ENCODE data around the gene PPM1A.
A peak's percentile ranks its signal among the peaks of the same experiment; 100 is the strongest.
"Not testable (repeated sequence)": the region's sequence is repeated elsewhere in the genome, so short reads cannot be mapped to it uniquely, and the experiment has no call there.

The PPM1A gene

DNA sequence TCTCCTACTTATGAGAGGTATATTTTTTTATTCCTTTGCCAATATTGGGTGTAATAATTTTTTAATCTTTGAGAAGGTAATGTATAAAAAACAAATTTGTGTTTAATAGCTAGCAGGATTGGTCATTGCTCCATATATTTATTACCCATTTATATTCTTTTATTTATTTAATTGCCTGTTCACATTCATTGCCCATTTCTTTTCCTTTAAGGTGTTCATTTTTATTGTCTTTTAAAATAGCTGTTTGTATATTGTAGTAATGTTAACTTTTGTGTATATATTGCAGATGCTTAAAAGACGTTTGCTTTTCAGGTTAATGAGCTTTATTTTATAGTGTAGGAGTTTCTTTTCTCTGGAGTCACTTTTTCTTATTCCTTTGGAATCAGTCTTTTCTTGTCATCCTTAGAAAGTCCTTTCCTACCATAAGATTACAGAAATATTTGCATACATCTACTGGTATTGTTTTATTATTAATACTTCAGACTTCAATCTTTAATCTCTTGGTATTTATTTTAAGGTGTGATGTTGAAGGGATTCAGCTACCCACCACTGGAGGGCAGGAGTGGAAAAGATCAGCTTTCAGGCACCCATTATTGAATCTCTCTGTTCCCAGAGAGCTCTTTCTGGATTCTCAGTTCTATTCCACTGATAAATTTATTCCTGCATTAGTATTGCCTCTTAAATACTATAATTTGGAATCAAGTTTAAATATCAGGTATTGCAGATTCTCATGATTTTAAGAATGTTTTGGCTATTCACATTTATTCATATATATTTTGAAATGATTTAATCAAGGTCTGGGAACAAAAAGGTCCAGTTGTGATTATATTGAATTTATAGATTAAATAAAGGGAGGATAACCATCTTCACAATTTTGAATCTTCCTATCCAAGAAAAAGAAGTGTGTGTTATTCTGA, 17.3 kb downstream of the PPM1A start:
- DNase-seq (ENCODE audit: low read depth in 2 of 2) = no peak

DNA sequence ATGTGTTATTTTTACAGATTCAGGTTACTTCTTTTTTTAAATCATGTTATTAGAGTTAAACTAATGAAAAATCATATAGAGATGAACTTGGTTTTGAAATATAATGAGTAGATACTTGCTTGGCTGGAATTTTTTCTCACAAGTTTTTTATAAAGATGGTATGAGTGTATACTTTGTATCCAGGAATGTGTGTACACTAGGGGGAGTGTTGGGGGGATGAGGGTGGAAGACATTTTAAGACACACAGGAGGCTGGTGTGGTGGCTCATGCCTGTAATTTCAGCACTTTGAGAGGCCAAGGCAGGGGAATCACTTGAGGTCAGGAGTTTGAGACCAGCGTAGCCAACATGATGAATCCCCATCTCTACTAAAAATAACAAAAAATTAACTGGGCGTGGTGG, 23.2 kb downstream of the PPM1A start:
- no peak for DNase-seq (ENCODE audit: low read depth in 2 of 2)

DNA sequence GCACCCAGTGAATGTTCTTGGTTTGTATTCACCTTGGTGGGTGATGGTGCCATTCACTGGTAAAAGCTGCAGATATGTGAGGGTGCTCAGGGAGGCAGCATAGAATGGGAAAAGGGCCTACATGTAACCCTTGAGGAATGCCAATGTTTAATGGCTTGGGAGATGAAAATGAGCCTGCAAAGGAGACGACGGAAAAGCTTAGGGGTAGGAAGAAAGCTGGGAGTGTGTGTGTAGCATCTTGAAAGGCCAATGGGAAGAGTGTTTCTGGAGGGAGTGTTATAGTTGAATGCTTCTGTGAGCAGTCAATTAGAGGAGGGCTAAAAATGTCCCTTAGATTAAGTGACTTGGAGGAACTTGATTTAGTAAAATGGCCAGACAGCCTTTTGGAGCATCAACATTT, 24.9 kb downstream of the PPM1A start:
- no peak for DNase-seq (ENCODE audit: low read depth in 2 of 2)

DNA sequence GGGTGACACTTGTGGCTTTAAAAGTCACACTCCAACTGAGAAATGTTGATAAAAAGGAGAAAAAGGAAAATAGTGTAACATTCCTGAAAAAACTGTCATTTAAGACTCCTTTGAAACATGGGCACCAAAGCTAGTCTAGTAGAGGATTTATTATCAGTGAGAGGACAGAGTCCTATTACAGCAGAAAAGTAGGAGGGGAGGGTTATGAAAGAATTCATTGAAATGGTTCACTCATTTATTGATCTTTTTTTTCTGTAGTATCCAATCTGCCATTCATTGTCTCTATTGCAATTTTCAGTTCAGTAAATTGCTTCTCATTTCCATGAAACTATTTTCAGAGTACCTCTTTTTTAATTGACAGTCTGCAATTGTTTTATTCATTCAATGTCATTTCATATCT, 25.4 kb downstream of the PPM1A start:
- DNase-seq (ENCODE audit: low read depth in 2 of 2) = no peak

DNA sequence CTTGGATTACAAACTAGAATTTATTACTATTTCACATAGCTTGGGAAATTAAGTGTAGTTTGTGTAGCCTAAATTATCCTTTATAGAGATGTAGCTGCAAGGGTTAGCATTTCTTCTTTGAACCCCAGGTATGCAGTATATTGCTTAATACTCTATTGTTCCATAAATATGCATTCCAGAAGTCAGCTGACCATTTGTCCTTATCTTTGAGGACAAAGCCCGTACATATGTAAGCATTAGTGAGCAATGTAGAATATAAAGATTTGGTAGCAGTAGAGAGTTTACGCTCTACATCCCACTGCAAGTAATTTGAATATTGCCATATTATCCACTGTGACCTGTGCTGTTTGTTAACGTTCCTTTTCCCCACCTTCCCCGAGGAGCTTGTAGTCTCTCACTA, 26.9 kb downstream of the PPM1A start:
- no peak for DNase-seq (ENCODE audit: low read depth in 2 of 2)

DNA sequence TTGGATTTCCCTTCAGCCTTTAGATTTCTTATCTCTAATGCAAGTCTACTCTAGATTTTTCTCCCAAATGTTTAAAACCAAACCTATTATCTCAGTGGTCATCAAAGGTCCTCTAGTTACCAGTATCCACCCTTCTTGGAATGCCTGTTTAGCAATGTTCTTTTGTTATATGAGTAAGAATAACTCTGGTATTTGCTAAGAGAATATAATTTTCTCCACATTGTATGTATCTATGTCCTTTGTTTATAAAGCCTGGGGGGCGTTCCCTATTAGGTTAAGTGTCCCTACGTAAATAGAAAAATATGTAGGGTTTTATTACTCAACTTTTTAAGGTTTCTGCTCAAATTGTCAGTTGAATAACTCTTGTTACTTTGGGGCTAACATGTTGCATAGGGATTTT, 27.3 kb downstream of the PPM1A start:
- DNase-seq (ENCODE audit: low read depth in 2 of 2) = no peak

DNA sequence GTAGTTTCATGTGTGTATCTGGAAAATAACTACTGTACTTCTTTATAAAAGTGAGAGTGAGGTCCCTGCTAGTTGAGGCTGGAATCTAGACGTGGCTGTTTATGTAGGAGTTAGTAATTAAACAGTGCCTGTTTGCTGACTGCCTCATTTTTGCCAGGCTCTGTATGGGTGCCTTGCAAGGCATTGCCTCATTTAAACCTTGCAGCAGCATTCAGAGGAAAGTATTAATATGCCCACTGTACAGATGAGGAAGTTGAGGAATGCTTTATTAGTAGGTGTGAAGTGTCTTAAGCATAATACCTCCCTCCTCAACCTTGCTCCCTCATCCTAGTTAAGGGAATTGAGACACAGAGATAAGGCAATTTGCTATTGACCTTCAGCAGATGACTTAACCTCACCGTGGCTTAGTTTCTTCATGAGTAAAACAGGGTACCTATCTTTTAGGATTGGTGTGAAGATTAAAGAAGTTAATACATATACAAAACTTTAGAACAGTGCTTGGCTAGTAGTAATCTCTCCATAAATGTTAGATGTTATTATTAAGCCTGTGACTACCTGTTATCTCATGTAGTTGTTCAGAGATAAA, 28.7 kb downstream of the PPM1A start:
- DNase-seq (ENCODE audit: low read depth in 2 of 2) = no peak

DNA sequence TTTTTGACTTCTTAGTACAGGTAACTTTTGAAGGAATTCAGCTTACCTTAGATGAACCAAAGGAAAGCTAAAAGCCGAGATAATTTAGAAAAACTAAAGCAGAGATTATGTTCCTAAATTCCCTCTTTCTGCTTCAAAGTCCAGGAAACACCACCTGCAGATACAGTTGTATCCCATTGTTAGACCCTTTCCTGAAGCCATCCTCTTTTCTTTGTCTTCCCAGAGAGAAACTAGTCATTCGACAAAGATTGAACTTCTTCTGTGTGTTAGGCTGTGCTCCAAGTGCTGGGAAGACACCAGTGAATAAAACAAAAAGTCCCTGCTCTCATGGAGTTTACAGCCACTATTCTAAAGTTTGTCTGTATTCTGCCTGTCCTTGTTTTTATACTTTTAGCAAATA, 29.3 kb downstream of the PPM1A start:
- DNase-seq (ENCODE audit: low read depth in 2 of 2) = no peak

DNA sequence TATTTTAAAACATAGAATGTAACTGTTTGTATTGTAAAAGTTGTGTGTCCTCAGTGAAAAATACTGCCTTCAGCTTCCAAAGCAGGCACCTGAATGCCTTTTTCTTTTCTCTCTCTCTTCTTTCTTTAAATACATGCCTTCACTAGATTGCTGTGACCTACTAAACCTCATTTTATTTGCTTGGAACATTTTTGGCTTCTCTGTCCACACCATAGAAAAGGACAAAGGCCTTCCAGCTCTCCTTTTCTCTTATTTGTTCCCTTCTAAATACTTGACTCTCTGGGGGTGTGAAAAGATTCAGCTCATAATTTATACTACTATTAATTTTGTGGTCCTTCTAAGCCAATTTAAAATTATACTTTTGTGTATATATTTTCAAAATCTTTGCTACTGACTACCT, 38.4 kb downstream of the PPM1A start:
- DNase-seq (ENCODE audit: low read depth in 2 of 2) = no peak

DNA sequence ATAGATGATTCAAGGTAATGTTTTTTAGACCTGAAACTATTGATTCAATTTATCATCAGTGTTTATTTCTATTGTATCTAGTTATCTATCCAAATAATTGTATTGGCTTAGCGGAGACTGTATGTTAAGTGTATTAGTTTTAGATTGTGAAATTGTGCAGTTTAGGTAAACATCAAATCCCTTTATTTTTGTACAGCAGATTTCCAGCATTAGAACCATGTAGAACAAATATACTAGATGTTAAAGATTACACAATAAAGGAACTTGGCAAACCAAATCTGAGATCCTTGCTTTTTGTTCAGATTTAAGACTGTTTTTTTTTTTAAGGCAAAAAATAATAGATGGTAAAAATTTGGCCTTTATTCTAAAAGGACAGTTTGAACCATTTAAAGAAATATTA, 39.3 kb downstream of the PPM1A start:
- DNase-seq (ENCODE audit: low read depth in 2 of 2) = no peak

DNA sequence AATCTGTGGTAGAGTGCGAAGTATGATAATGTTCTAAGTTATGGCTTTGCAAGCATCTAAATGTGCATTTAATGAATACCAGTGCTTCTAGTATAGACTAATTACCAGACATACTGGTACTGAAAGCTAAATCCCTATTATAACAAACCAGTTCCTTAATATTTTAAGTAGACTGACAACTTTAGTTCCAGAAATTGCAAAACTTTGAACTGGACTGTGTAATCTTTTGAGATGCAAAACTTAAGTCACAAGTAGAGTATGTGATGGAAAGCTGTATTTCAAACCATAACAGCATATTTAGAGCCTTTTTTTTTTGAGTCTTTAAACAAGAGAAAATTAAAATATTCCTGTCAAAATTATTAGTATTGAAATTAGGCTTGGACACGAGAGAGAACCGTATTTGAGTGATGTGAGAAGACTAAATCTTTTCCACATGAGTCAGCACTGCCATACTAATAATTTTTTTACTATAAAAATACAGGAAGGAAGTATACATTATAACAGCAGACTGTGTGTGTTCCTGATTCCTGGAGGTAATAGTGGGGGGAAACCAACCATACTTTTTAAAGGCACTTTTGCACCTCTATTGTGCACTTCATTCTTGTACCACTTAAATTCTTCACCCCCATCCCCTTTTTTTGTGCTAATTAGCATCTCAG, 45.5 kb downstream of the PPM1A start:
- DNase-seq (ENCODE audit: low read depth in 2 of 2) = no peak

DNA sequence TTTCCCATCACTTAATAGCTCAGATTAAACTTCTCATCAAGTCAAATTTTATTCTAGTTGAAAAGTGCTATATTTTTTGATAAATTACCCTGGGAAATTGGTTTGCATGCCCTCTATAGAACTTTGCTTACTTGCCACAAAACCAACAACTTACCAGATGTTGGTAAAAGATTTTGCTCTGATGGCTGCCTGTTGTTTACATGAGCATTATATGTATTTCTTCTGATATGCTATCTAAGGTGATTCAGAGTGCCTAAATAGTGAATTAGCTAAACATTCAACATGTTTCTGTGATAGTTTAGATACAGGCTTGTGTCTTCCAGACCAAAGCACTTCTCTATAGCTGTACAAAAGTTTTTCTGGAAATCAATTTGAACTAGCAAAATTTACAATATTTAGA, 51.0 kb downstream of the PPM1A start:
- DNase-seq (ENCODE audit: low read depth in 2 of 2) = no peak

DNA sequence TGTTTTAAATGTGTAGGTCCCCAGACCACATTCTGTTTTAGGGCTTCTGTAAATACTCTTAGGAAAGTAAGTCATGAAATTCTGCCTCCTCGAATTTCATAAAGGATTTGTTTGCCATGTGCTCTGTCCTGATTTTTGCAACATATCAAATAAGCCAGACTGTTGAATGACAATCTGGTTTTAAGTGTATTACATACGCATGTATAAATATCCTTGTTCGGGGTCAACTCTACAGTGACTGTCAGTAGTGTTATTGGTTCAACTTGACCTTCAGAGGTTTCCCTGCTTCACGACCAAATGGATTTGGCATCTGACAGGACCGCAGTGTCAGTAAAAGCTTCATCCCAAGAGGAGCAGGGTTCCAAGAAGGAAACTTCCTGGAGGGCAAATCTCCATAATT, 52.7 kb downstream of the PPM1A start:
- no peak for DNase-seq (ENCODE audit: low read depth in 2 of 2)

DNA sequence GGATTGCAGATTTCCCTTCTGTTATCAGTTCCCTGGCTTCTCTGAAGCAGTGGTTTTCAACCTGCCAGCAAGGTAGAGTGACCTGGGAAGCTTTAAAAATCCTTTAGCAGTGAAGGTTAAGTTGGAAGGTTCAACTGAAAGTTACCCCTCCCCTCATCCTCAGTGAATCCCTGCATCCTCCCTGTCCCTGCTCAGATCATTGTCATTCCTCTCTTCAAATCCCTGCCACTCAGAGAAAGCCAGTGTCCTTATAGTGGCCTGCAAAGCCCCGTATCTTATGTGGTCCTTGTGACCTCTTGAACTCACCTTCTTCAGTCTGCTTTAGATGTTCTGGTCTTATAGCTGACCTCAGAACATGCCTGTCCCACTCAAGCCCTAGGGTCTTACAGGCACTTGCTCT, 53.6 kb downstream of the PPM1A start:
- no peak for DNase-seq (ENCODE audit: low read depth in 2 of 2)

DNA sequence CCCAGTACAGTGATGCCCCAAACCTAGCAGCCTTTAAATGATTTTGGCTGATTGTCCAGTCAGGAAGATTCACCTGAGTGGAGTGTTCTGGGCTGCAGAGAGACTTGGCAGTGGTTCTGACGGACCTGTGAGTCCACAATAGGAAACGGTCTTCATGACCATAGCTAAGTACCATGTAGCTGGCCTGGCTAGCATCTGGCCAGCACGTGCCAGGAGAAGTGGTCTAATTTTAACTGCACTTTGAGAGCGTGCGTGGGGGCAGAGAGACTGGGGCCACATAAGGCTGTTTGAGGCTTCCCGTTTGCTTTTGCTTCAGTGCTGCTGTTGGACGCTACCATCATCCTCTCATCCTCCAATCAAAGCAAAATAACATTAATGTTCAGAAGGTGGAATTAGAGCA, 54.7 kb downstream of the PPM1A start:
- DNase-seq (ENCODE audit: low read depth in 2 of 2) = no peak

DNA sequence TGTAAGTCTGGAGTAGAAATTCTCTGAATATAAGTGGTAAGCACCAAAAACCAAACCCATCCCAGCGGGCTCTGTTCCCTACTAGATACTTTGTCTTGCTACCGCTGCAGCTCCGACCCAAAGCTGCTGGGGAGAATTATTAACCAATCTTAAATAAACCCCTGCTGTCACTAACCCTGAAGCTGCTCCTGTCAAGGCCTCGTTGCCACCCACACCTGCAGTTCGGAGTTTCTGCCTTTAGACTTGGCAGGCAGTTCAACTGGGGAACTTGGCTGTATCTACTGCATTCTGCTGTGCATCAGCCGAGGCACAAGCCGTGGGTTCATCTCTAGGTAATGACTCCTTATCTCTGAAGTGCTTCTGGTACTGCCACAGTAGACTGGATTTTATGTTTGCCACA, 55.5 kb downstream of the PPM1A start:
- no peak for DNase-seq (ENCODE audit: low read depth in 2 of 2)

DNA sequence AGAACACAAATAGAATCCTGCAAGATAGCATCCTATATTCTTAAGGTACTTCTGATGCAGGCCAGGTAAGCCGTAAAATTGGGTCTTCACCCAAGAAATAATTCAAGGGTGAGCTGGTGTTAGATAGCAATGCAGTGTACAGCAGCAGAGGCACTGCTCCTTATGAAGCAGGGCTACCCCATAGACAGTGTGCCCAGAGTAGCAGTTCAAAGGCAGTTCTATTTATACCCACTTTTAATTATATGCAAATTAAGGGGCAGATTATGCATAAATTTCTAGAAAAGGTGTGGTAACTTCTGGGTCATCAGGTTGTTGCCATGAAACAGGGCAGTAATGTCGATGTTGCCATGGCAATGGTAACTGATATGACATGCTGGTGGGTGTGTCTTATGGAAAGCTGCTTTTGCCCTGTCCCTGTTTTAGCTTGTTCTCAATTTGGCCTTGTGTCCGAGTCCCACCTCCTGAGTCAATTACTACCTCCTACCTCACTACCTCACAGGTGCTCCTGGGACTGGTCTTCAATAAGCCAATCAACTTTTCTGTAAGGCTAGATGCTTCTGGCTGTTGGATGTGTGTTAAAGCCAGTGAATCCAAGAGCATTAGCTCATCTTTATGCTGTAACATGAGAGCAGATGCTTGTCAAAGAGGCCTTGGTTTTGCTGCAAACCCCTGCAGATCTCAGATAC, 61.0 kb downstream of the PPM1A start:
- DNase-seq (ENCODE audit: low read depth in 2 of 2) = no peak

DNA sequence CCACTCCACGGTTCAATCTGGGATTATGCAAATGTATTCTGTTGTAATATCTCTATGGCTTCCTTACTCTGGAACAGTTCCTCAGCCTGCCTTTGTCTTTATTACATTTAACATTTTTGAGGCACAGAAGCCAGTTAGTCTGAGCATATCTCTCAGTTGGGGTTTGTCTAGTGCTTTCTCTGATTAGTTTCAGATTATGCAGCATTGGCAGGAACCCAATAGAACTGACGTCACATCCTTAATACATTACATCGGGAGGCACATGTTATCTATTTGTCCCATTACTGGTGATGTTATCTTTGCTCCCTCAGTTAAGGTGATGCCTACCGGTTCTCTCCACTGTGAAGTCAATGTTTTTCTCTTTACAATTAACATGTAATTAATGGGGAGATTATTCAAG, 62.4 kb downstream of the PPM1A start:
- DNase-seq (ENCODE audit: low read depth in 2 of 2) = peak; percentile 50 to 58

DNA sequence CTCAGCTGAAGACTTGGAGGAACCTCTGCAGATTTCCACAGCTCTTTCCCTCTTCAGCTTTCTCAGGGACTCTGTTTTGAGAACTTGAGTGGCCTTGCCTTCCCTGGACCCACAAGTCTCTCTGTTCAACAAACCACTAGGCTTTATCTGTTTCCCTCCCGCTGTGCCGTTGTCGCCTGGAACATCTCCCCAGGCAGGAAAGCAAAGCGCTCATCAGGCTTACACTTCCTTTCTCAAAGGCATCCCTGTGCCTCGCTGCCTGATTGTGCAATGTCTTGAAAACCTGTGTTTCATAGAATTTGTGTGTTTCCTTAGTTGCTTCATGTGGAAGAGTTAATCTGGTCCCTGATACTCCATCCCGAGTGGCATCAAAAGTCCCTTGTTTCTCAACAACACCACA, 64.1 kb downstream of the PPM1A start:
- no peak for DNase-seq (ENCODE audit: low read depth in 2 of 2)

DNA sequence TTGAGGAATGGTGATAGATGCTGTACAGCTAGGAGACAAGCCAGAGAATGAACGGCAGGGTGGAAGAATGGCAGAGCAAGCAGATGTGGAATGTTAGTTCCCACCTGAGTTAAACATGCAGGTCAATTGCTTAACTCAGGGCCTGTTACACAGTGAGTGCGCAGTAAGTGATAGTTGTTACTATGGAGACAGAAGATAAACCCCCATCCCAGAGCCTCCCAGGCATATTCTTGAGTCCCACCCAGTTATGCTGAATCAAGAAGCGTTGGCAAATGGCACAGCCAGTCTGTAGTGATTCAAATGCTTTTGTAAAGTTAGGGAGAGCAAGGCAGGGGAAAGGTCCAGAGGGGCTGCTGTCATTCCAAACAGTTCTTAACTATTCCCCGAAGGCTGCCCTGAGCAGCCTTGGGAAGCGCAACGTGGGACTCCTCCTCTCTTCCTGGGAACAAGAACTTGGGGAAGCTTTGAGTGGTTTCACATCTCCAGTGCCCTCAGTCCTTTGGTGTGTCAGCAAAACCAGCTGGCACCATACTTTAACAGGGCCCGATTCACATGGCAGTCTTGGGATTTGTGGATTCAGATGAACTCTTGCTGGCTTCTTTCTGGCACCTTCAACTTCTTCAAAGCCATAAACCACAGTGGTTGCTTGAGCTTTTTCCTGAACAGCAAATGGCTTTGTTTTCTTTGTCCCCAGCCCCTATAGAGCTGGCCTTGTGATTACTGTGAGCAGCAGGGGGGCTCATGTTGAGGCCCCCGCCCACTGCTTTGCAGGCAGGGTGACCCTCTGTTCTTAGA, 66.4 kb downstream of the PPM1A start:
- no peak for DNase-seq (ENCODE audit: low read depth in 2 of 2)

DNA sequence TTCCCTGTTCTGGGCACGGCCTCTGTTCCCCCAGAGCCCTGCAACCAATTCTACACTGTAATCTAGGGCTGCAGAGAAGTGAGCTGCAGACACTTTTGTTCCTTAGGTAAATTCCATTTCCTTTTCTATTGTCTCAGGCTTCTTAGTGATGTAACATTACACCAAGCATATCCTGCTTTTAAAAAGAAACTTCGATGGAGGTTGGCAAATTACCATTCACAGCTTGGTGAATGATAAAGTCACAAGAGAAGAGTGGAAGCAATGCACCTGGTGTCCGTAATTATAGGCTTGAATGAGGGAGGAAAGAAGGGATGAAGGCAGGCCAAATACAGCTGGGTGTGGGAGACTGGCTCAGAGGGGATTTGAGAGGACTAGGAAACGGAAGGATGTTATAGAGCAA, 68.6 kb downstream of the PPM1A start:
- DNase-seq (ENCODE audit: low read depth in 2 of 2) = no peak

DNA sequence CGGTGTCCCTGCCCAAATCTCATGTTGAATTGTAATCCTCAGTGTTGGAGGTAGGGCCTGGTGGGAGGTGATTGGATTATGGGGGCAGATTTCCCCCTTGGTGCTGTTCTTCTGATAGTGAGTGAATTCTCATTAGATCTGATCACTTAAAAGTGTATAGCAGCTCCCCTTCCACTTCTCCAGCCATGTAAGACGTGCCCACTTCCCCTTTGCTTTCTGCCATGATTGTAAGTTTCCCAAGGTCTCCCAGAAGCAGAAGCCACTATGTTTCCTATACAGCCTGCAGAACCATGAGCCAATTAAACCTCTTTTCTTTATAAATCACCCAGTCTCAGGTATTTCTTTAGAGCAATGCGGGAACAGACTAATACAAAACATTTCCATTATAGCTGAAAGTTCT, 71.8 kb downstream of the PPM1A start:
- DNase-seq (ENCODE audit: low read depth in 2 of 2) = not testable (repeated sequence)

All from fibroblast of skin of left biceps (primary cell).